T-helper 1 cell treated with Interleukin-12 subunit alpha and Interleukin-12 subunit beta and Interleukin-4 antibody, amounts not matched to agents 30 μg/mL and 1 μg/mL, for 36 hours (primary cell): Measurements from ENCODE around the gene SIK3.
"Not testable (repeated sequence)": the region's sequence is repeated elsewhere in the genome, so short reads cannot be mapped to it uniquely, and the experiment has no call there.

ENCODE experiments used
- H3K27ac Mint-ChIP-seq: one replicate; pipeline ENCODE4 v1.8.0; 2021; ENCODE audit warnings: mild to moderate bottlenecking, mixed read lengths
- H3K27me3 Mint-ChIP-seq: one replicate; pipeline ENCODE4 v1.8.0; 2021; ENCODE audit warnings: low read depth, mixed read lengths
- H3K36me3 Mint-ChIP-seq: one replicate; pipeline ENCODE4 v1.8.0; 2021; ENCODE audit warnings: low read depth, mixed read lengths
- H3K4me1 Mint-ChIP-seq: one replicate; pipeline ENCODE4 v1.8.0; 2021; ENCODE audit warnings: low read depth, mixed read lengths
- H3K4me3 Mint-ChIP-seq: one replicate; pipeline ENCODE4 v1.8.0; 2021; ENCODE audit warnings: mild to moderate bottlenecking, moderate library complexity, mixed read lengths
- H3K9me3 Mint-ChIP-seq: one replicate; pipeline ENCODE4 v1.8.0; 2021; ENCODE audit warnings: mixed read lengths

The SIK3 gene

DNA sequence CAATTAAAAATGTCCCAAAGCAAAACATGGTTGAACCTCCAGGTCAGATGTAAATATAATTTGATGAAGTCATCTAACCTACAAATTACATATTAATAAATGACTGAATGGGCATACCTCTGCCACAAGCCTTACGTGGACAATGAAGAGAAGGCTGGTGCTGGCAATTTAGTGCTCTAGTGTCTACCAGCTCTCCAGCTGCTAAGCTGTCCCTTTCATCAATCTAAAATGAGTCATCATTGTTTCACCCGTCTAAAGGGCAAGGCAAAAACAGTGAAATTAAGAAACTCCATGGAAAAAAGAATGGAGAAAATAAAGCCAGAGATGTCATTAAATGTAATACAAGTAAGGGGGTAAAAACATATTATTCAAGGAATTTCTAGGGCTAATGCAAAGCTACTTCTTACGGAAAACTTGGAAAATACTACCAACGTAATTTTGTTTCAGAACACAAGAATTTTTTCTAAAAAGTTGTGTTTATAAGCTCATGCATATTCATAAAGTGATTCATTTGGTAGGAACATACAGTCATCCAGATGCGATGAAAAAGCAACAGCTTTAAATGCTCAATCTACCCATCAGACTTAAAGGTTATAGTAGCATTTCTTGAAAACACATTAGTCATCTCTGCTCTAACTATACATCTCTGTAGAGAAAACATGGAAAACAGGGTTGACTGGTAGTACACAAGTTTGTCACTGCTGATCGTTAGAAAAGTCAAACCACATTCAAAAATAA, 71.5 kb downstream of the SIK3 start:
- no peaks in the 10 kb centered on the region for H3K27me3 Mint-ChIP-seq
- peaks cover 4% of the 10 kb centered on the region for H3K36me3 Mint-ChIP-seq
- peaks cover 41% of the 10 kb centered on the region for H3K4me1 Mint-ChIP-seq
- peak overlapping the region; percentile 57 for H3K27ac Mint-ChIP-seq
- H3K9me3 Mint-ChIP-seq, result no peaks in the 10 kb centered on the region
- H3K4me3 Mint-ChIP-seq, result no peak overlapping the region

DNA sequence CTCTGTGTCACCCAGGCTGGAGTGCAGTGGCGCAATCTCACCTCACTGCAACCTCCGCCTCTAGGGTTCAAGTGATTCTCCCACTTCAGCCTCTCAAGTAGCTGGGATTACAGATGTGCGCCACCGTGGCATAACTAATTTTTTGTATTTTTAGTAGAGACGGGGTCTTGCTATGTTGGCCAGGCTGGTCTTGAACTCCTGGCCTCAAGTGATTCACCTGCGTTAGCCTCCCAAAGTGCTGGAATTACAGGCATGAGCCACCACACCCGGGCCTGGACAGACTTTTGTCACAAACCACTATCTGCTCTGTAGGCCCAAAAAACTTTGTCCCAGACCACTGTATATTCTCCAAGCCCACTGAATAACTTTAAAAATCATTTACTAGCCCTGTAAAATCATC, 74.5 kb downstream of the SIK3 start:
- H3K4me3 Mint-ChIP-seq, H3K27me3 Mint-ChIP-seq, H3K27ac Mint-ChIP-seq, H3K36me3 Mint-ChIP-seq, H3K9me3 Mint-ChIP-seq: not testable (repeated sequence)
- peaks cover 58% of the 10 kb centered on the region for H3K4me1 Mint-ChIP-seq

DNA sequence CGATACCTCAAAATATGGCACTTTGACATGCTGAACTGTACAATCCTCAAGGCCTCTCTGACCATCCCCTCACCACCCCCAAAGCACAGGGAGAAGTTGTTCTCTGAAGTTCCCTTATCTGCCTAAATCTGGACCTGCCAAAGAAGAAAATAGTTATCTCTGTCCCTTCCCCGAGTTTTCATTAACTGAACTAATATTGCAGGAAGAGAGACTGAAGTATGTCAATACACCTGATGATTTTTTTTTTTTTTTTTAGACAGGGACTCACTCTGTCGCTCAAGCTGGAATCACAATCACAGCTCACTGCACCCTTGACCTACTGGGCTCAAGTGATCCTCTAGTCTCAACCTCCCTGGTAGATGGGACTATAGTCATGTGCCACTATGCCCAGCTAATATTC, 75.0 kb downstream of the SIK3 start:
- no peaks in the 10 kb centered on the region for H3K9me3 Mint-ChIP-seq
- H3K27ac Mint-ChIP-seq, result no peak overlapping the region
- H3K4me3 Mint-ChIP-seq, result no peak overlapping the region
- peaks cover 56% of the 10 kb centered on the region for H3K4me1 Mint-ChIP-seq
- H3K36me3 Mint-ChIP-seq, result peaks cover 2% of the 10 kb centered on the region
- H3K27me3 Mint-ChIP-seq, result no peaks in the 10 kb centered on the region

DNA sequence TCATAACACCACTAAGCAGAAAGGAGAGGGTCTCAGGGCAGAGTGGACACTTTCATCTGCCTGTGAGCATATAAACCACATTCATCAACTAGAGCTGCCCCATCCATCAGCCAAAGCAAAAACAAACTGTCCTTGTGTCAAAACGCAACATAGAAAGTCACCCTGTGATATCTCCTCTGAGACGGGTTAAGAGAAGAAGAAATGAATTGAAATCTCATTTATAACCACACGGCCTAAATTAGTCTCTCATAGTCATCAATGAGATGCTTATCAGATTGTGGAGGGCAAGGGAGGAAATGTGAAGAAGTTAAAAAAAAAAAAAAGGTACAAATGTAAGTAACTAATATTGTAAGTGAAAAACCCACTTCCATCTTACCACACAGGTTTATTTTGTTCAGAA, 75.7 kb downstream of the SIK3 start:
- Mint-ChIP-seq H3K27ac (peak overlapping the region; percentile 6), H3K27me3 (no peaks in the 10 kb centered on the region), H3K4me3 (no peak overlapping the region), H3K9me3 (no peaks in the 10 kb centered on the region), H3K4me1 (peaks cover 55% of the 10 kb centered on the region), H3K36me3 (peaks cover 2% of the 10 kb centered on the region)

DNA sequence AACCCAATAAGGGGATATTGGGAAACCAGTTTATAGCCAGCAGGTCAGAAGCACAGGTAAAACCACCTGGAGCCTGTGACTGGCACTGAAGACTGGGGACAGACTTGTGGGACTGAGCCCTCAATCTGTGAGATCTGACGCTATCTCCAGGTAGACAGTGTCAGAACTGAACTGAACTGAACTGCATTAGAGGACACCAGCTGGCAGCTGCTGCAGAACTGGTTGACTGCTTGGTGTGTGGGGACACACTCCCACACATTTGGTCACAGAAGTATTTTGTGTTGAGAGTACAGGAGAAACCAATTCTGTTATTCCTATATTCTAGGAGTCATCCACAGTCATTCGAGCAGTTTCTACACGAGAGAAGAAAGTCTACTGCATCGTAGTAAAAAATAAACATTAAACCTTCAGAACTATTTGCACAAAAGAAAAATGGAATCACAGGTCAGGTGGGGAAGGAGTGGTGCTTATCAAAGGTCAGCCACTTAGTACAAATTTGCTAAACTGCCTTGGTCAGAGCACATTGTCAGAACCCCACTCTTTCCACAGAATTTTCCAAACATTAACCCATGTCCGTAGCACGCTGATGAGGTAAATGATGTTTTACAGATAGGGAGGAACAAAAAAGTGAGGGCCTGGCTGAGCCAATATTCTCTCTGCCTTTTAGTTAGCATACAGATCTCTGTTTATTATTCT, 77.2 kb downstream of the SIK3 start:
- Mint-ChIP-seq H3K4me3 (no peak overlapping the region), H3K27ac (peak overlapping the region; percentile 0), H3K9me3 (peaks cover 4% of the 10 kb centered on the region), H3K36me3 (peaks cover 2% of the 10 kb centered on the region), H3K4me1 (peaks cover 50% of the 10 kb centered on the region), H3K27me3 (no peaks in the 10 kb centered on the region)

DNA sequence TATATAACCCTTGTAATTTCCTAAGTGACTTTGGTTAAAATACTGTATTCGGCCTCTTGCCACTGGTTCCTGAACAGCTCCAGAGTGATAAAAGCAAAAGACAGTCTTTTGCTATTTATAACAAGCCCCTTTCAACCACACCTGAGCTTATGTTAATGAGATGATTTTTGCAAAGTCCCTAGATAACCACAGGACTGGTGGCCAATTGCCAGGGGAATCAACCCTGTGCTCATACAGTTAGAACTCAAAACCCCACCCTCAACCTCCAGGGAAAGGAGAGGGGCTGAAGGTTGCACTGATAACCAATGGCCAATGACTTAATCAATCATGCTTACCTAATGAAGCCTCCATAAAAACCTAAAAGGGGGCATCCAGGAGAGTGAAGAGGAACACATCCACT, 77.9 kb downstream of the SIK3 start:
- Mint-ChIP-seq H3K4me1 (peaks cover 46% of the 10 kb centered on the region), H3K27ac (no peak overlapping the region), H3K36me3 (peaks cover 2% of the 10 kb centered on the region), H3K9me3 (peaks cover 4% of the 10 kb centered on the region), H3K4me3 (no peak overlapping the region), H3K27me3 (no peaks in the 10 kb centered on the region)

DNA sequence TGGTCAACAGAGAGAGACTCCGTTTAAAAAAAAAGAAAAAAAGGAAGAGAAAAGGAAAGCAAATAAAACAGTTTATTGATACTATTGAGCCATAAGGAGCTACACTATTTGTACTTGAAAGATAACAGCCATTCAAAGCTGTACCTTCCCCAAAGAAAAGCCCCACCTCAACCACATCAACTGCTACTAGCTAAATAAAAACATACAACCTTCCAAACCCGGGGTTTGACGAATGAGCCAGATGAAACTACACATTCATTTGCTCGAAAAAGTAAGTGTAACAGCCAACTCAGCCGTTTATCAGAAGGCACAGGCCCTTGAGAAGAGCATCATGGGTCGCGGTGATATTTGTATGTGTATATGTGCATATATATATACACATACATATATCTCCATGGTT, 78.4 kb downstream of the SIK3 start:
- H3K4me1 Mint-ChIP-seq, result peaks cover 42% of the 10 kb centered on the region
- H3K9me3 Mint-ChIP-seq, result peaks cover 4% of the 10 kb centered on the region
- peaks cover 2% of the 10 kb centered on the region for H3K36me3 Mint-ChIP-seq
- H3K27me3 Mint-ChIP-seq, result no peaks in the 10 kb centered on the region
- H3K27ac Mint-ChIP-seq, result peak overlapping the region; percentile 45
- H3K4me3 Mint-ChIP-seq, result no peak overlapping the region

DNA sequence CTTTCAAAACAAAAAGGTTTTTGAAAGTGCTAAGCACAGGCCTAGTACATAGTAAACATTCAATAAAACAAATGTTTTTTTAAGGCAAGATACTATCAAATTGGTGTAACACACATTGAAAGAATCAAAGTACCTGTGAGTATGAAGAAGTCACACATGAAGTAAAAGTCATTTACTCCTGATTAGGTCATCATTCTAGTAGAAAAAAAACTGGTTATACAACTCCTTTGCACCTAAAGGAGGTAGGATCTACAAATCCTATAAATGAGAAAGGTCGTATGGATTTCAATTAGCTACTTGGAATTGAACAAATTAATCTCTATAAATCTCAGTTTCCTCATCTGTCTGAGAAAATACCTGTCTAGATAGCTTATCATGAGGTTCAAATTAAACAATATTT, 80.8 kb downstream of the SIK3 start:
- Mint-ChIP-seq H3K9me3 (peaks cover 4% of the 10 kb centered on the region), H3K4me1 (peaks cover 29% of the 10 kb centered on the region), H3K27me3 (no peaks in the 10 kb centered on the region), H3K36me3 (peaks cover 3% of the 10 kb centered on the region), H3K27ac (no peak overlapping the region), H3K4me3 (no peak overlapping the region)

DNA sequence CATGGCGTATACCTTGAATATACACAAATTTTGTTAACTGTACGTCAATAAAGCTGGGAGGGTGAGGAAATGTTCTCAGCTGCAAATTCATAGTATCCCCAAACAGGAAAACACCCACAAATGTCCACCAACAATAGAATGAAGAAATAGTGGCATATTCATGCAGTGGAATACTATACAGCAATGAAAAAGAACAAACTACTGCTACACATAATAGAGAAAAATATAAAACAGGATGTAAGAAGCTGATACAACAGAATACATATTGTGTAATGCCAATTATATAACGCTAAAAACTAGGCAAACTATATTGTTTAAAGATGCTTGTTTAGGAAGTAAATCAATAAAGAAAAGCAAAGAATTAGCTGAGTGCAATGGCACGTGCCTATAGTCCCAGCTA, 81.5 kb downstream of the SIK3 start:
- H3K4me3 Mint-ChIP-seq, result no peak overlapping the region
- H3K36me3 Mint-ChIP-seq, result peaks cover 3% of the 10 kb centered on the region

DNA sequence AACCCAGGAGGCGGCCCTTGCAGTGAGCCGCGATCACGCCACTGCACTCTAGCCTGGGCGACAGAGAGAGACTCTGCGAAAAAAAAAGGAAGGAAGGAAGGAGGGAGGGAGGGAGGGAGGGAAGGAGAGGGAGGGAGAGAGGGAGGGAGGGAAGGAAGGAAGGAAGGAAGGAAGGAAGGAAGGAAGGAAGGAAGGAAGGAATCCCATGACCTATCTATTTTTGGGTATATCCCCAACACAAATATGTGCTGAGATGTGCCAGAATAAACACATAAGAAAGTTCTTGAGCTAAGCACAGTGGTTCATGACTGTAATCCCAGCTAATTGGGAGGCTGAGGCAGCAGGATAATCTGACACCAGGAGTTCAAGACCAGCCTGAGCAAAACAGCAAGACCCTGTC, 82.0 kb downstream of the SIK3 start:
- peaks cover 3% of the 10 kb centered on the region for H3K36me3 Mint-ChIP-seq
- no peaks in the 10 kb centered on the region for H3K27me3 Mint-ChIP-seq
- no peak overlapping the region for H3K27ac Mint-ChIP-seq
- H3K4me3 Mint-ChIP-seq, result no peak overlapping the region
- peaks cover 32% of the 10 kb centered on the region for H3K4me1 Mint-ChIP-seq
- peaks cover 4% of the 10 kb centered on the region for H3K9me3 Mint-ChIP-seq

More for the DNA sequence above, 81.5 kb downstream of the SIK3 start:
- Mint-ChIP-seq H3K4me1 (peaks cover 30% of the 10 kb centered on the region), H3K27ac (no peak overlapping the region), H3K27me3 (no peaks in the 10 kb centered on the region), H3K9me3 (peaks cover 4% of the 10 kb centered on the region)

DNA sequence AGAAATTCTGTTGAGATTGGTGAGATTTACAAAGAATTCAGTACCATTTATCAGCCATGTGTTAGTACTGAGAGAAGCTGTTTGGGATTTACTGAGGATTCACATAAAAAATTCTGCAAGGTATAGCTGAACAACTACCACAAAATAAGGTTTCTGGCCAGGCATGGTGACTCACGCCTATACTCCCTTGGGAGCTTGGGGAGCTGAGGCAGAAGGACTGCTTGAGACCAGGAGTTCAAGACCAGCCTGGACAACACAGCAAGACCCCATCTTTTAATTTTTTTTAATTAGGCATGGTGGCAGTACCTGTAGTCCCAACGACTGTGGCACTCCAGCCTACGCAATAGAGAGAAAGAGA, 86.7 kb downstream of the SIK3 start:
- Mint-ChIP-seq H3K27ac (peak overlapping the region; percentile 59), H3K4me3 (no peak overlapping the region), H3K4me1 (peaks cover 18% of the 10 kb centered on the region), H3K36me3 (peaks cover 1% of the 10 kb centered on the region), H3K9me3 (peaks cover under 1% of the 10 kb centered on the region), H3K27me3 (no peaks in the 10 kb centered on the region)

DNA sequence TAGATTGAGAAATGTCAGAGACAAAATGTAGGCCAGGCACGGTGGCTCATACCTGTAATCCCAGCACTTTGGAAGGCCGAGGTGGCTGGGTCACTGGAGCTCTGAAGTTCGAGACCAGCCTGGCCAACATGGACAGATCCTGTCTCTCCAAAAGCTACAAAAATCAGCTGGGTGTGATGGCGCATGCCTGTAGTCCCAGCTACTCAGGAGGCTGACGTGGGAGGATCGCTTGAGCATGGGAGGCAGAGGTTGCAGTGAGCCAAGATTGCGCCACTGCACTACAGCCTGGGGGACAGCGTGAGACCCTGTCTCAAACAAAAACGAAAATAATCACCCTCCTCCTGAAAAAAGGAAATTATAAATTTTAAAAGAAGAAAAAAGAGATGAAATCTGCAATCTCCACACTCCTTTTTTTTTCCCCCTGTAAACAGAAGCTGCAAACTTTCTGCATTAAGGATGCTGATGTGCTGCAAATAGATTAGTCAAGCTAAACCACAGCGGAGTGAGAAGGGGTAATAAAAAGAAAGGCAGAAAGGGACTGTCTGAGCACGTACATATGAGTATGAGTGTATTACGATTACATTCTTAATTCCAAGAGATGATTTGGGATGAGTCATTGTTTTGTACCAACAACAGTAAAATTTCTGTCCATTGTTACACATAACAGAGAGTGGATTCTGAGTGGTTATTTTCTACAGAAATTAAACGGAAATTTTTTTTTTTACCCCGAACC, 87.3 kb downstream of the SIK3 start:
- Mint-ChIP-seq H3K9me3 (no peaks in the 10 kb centered on the region), H3K36me3 (peaks cover 3% of the 10 kb centered on the region), H3K4me3 (no peak overlapping the region), H3K27ac (peak overlapping the region; percentile 59), H3K27me3 (no peaks in the 10 kb centered on the region), H3K4me1 (peaks cover 23% of the 10 kb centered on the region)

DNA sequence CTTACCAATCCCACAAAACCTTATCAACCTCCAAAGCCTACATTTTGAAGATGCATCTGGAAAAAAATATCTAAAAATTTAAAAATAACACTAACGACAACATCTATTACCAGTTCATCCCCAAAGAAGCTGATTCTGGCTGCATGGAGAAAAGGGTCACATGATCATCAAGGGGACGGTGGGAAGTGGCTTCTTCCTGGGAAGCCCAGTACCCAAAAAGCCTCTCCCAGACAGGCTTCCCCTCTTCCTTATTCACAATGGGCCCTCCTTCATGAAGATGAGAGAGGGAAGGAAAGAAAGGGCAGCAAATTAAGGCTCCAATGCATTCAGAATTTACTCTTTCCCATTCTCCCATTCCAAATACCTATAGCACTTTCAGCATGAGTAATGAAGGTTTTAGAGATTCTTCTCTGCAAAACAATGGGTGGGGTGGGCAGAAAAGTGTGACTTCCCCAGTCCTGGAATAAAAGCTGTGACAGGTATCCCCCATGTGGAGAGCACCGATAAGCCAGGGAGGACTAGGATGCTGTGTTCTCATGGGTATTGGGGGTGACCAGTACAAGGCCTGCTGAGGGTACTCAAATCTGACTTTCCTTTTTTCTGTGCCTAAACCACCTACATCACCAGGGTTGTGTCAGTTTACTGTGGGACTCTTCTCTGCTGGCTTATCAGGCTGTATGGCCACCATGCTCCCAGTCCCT, 88.2 kb downstream of the SIK3 start:
- peaks cover 27% of the 10 kb centered on the region for H3K4me1 Mint-ChIP-seq
- peaks cover 3% of the 10 kb centered on the region for H3K36me3 Mint-ChIP-seq
- H3K27me3 Mint-ChIP-seq, result no peaks in the 10 kb centered on the region
- no peaks in the 10 kb centered on the region for H3K9me3 Mint-ChIP-seq
- no peak overlapping the region for H3K27ac Mint-ChIP-seq
- H3K4me3 Mint-ChIP-seq, result no peak overlapping the region

DNA sequence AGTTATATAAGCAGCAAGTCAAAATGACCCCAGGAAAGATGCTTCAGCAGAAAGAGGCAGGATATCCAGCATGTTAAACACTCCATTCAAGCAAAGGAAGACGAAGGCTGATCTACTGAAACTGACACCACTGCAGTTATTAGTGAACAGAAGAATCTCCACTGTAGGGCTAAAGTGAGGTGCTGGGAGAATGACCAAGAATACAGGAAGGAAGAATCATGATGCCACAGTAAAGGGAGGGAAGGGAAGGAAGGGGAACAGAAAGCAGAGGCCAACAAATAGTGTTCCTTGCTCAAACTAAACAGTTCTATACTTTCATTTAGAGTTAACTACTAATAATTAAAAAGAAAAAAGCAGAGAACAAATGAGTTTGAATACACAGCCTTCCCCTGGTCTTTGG, 92.5 kb downstream of the SIK3 start:
- peaks cover 24% of the 10 kb centered on the region for H3K4me1 Mint-ChIP-seq
- peaks cover 3% of the 10 kb centered on the region for H3K36me3 Mint-ChIP-seq
- no peaks in the 10 kb centered on the region for H3K27me3 Mint-ChIP-seq
- H3K9me3 Mint-ChIP-seq, result no peaks in the 10 kb centered on the region
- H3K4me3 Mint-ChIP-seq, result no peak overlapping the region
- H3K27ac Mint-ChIP-seq, result no peak overlapping the region
